ENCODE measurements around the gene CCDC188.

CCDC188 gene

GRCh38 chr22:20107951-20108756, 42.7 kb downstream of the CCDC188 start:
- peaks cover 19% of the 10 kb centered on the region for H3K36me3 ChIP-seq (ENCODE audit: control insufficient read depth, insufficient read depth, low read length)
- no peaks in the 10 kb centered on the region for H3K27me3 ChIP-seq (ENCODE audit: control insufficient read depth, insufficient read depth, low read length)
- H3K4me3 ChIP-seq (ENCODE audit: low read length) = no peak overlapping the region
- H3K9ac ChIP-seq (ENCODE audit: low read length) = no peak overlapping the region
- H3K9me3 ChIP-seq (ENCODE audit: control insufficient read depth, low read length) = no peaks in the 10 kb centered on the region
- H3K4me1 ChIP-seq (ENCODE audit: control insufficient read depth, insufficient read depth, low read length) = no peaks in the 10 kb centered on the region

DNA sequence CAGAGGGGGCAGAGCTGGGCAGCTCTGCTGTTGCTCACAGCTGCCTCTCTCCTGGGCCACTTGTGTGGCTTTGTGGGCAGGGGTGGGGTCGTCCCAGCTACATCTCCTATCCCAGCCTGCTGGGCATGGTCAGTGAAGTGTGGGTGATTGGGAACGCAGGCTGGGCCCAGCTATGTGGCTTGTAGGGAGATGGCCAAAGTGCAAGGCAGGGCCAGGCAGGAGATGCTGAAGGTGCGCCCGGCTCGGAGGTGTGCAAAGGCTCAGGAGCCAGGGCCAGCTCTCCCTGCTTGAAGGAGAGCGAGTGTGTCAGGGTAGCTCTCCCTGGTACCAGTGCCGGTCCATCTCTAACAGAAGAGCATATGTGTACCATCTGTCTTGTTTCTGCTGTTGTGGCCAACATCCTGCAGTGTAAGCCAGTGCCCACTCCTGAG, 43.4 kb downstream of the CCDC188 start:
- Histone ChIP-seq H3K9ac (ENCODE audit: low read length) (no peak overlapping the region), H3K27me3 (ENCODE audit: control insufficient read depth, insufficient read depth, low read length) (no peaks in the 10 kb centered on the region), H3K4me1 (ENCODE audit: control insufficient read depth, insufficient read depth, low read length) (no peaks in the 10 kb centered on the region), H3K36me3 (ENCODE audit: control insufficient read depth, insufficient read depth, low read length) (peaks cover 20% of the 10 kb centered on the region), H3K9me3 (ENCODE audit: control insufficient read depth, low read length) (no peaks in the 10 kb centered on the region), H3K4me3 (ENCODE audit: low read length) (no peak overlapping the region)

GRCh38 chr22:20106849-20107237, 44.0 kb downstream of the CCDC188 start:
- no peaks in the 10 kb centered on the region for H3K27me3 ChIP-seq (ENCODE audit: control insufficient read depth, insufficient read depth, low read length)
- no peak overlapping the region for H3K9ac ChIP-seq (ENCODE audit: low read length)
- H3K4me1 ChIP-seq (ENCODE audit: control insufficient read depth, insufficient read depth, low read length) = no peaks in the 10 kb centered on the region
- peaks cover 24% of the 10 kb centered on the region for H3K36me3 ChIP-seq (ENCODE audit: control insufficient read depth, insufficient read depth, low read length)
- H3K9me3 ChIP-seq (ENCODE audit: control insufficient read depth, low read length) = no peaks in the 10 kb centered on the region
- no peak overlapping the region for H3K4me3 ChIP-seq (ENCODE audit: low read length)

DNA sequence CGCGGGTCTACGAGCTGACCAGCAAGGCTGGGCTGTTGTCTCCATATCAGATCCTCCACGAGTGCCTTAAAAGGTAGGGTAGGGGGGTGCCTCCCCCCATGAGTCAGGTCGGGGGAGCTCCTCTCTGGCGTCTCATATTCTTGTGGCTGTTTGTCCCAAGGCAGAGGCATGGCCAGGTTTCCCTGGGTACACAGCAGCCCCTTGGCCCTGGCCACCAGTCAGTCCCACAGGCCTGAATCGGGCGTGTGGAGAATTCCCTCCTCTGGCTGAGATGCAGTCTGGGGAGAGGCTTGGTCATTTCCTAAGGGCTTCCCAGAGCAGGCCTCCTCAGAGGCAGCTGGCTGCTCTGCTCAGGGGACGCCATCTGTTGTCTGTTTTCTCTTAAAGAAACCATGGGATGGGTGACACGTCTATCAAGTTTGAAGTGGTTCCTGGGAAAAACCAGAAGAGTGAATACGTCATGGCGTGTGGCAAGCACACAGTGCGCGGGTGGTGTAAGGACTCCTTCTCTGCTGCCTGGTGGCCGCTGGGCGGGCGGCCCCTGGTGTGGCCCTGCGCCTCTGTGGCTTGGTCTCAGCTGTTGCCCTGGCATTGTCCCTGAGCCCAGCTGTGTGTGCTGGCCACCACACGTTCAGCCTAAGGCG, 44.5 kb downstream of the CCDC188 start:
- H3K4me1 ChIP-seq (ENCODE audit: control insufficient read depth, insufficient read depth, low read length) = no peaks in the 10 kb centered on the region
- no peaks in the 10 kb centered on the region for H3K9me3 ChIP-seq (ENCODE audit: control insufficient read depth, low read length)
- no peak overlapping the region for H3K9ac ChIP-seq (ENCODE audit: low read length)
- H3K27me3 ChIP-seq (ENCODE audit: control insufficient read depth, insufficient read depth, low read length) = no peaks in the 10 kb centered on the region
- no peak overlapping the region for H3K4me3 ChIP-seq (ENCODE audit: low read length)
- H3K36me3 ChIP-seq (ENCODE audit: control insufficient read depth, insufficient read depth, low read length) = peaks cover 24% of the 10 kb centered on the region

- no peaks in the 10 kb centered on the region for H3K4me1 ChIP-seq (ENCODE audit: control insufficient read depth, insufficient read depth, low read length)
- H3K36me3 ChIP-seq (ENCODE audit: control insufficient read depth, insufficient read depth, low read length) = peaks cover 24% of the 10 kb centered on the region
- H3K9me3 ChIP-seq (ENCODE audit: control insufficient read depth, low read length) = no peaks in the 10 kb centered on the region
- no peak overlapping the region for H3K4me3 ChIP-seq (ENCODE audit: low read length)
- no peak overlapping the region for H3K9ac ChIP-seq (ENCODE audit: low read length)
- no peaks in the 10 kb centered on the region for H3K27me3 ChIP-seq (ENCODE audit: control insufficient read depth, insufficient read depth, low read length)
These were observed 45.2 kb downstream of the CCDC188 start for GRCh38 chr22:20105456-20106204.

DNA sequence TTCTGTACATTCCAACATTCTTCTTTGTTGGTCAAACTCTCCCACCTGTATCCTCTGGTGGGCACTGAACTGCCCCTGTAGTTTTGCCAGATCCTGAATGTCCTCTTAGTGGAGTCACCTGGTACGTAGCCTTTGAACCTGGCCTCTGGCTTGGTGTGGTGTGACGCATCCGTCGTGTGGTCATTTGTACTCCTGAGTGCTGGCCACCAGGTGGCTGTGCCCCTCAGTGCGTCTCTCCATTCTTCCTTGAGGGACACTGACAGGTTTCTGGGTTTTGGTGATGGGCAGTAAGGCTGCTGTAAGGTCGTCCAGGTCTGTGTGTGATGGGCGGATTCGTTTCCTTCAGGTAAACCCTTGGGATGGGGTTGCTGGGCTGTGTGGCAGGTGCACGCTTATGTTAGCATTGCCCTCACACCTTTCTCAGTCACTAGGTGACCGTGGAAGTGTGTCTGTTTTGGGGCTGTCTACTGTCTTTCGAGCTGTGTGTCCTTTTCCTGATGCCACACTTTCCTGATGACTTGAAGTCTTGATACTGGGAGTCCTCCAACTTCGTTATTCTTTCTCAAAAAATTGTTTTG, 48.6 kb downstream of the CCDC188 start:
- Histone ChIP-seq H3K4me1 (ENCODE audit: control insufficient read depth, insufficient read depth, low read length) (no peaks in the 10 kb centered on the region), H3K9ac (ENCODE audit: low read length) (no peak overlapping the region), H3K36me3 (ENCODE audit: control insufficient read depth, insufficient read depth, low read length) (peaks cover 22% of the 10 kb centered on the region), H3K9me3 (ENCODE audit: control insufficient read depth, low read length) (no peaks in the 10 kb centered on the region), H3K27me3 (ENCODE audit: control insufficient read depth, insufficient read depth, low read length) (no peaks in the 10 kb centered on the region), H3K4me3 (ENCODE audit: low read length) (no peak overlapping the region)

DNA sequence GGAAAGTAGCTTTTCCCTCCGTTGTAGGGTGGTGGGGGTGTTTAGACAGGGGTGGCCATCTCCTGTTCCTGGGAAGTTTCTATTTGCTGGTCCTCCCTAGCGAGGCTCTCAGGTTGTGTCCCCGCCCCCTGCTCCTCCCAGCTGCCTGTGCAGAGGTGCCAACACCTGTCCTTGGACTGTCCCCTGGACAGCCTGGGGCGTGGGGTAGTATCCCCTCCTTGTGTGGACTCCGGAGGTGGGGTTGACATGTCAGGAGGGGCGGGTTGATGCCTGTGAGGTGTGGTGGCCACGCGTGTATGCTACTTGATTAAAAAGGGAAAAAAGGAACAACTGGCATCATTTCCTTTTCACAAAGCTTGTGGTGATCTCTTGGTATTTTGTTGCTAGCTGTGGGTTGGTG, 49.2 kb downstream of the CCDC188 start:
- H3K9ac ChIP-seq (ENCODE audit: low read length) = no peak overlapping the region
- no peak overlapping the region for H3K4me3 ChIP-seq (ENCODE audit: low read length)
- H3K4me1 ChIP-seq (ENCODE audit: control insufficient read depth, insufficient read depth, low read length) = no peaks in the 10 kb centered on the region
- no peaks in the 10 kb centered on the region for H3K27me3 ChIP-seq (ENCODE audit: control insufficient read depth, insufficient read depth, low read length)
- H3K9me3 ChIP-seq (ENCODE audit: control insufficient read depth, low read length) = no peaks in the 10 kb centered on the region
- peaks cover 19% of the 10 kb centered on the region for H3K36me3 ChIP-seq (ENCODE audit: control insufficient read depth, insufficient read depth, low read length)

- H3K4me1 ChIP-seq (ENCODE audit: control insufficient read depth, insufficient read depth, low read length) = no peaks in the 10 kb centered on the region
- no peak overlapping the region for H3K9ac ChIP-seq (ENCODE audit: low read length)
- H3K9me3 ChIP-seq (ENCODE audit: control insufficient read depth, low read length) = no peaks in the 10 kb centered on the region
- H3K36me3 ChIP-seq (ENCODE audit: control insufficient read depth, insufficient read depth, low read length) = peaks cover 15% of the 10 kb centered on the region
- no peak overlapping the region for H3K4me3 ChIP-seq (ENCODE audit: low read length)
- H3K27me3 ChIP-seq (ENCODE audit: control insufficient read depth, insufficient read depth, low read length) = no peaks in the 10 kb centered on the region
These were observed 51.6 kb downstream of the CCDC188 start for GRCh38 chr22:20099099-20099711.

All from mucosa of stomach (tissue), 1 donor.